ENCODE measurements around the gene SYT12. TPM values are rescaled to one million over a fixed set of nuclear protein-coding genes. Genes with fewer than 3 reads are reported as not detected.
A peak's percentile ranks its signal among the peaks of the same experiment; 100 is the strongest.

SYT12 gene
- total RNA-seq, 1 experiment from 2014 or later = 1.9 TPM

DNA sequence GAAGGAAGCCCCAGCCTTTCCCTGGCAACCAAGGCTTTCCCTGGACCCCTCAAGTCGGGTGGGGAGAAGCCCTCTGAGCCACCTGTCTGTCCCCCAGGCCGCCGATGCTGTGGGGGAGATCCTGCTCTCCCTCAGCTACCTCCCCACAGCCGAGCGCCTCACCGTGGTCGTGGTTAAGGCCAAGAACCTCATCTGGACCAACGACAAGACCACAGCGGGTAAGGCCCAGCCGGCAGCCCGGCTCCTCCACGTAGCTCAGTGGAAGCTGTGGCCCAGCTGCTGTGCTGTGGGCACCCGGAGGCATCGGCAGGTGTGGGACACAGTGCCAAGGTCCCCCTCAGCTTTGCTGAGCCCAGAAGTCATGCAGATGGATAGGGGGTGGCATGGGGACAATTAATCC, 21.6 kb downstream of the SYT12 start:
- no peak for TF ChIP-seq CTCF (conservative IDR thresholded peaks at IDR 0.05)
- Histone ChIP-seq H2BK12ac (ENCODE audit: insufficient read length, low read depth, low read length) (no peak overlapping the region), H3K4ac (ENCODE audit: low read depth, low read length) (no peak overlapping the region), H3K4me1 (ENCODE audit: insufficient read depth, low read length) (no peaks in the 10 kb centered on the region), H2AK5ac (ENCODE audit: insufficient read length, low read length) (no peak overlapping the region), H4K20me1 (ENCODE audit: control insufficient read depth, insufficient read depth, insufficient read length) (no peaks in the 10 kb centered on the region), H3K9me3 (ENCODE audit: control insufficient read depth, low read depth, low read length) (no peaks in the 10 kb centered on the region), H3K9ac (ENCODE audit: extremely low read depth, insufficient read length, low read length) (no peak overlapping the region), H3K27ac (ENCODE audit: insufficient read length, low read depth, low read length) (no peak overlapping the region), H4K5ac (ENCODE audit: insufficient read length, low read depth, low read length) (no peak overlapping the region), H3K18ac (ENCODE audit: insufficient read length, low read depth, low read length) (no peak overlapping the region), H3T11ph (ENCODE audit: low read length) (no peak overlapping the region), H3K23ac (ENCODE audit: insufficient read length, low read depth, low read length) (no peak overlapping the region), H3K4me2 (ENCODE audit: insufficient read depth, insufficient read length, low read length) (no peak overlapping the region), H3K14ac (ENCODE audit: insufficient read depth, low read length) (peak overlapping the region; percentile 72; the same call in 1 of the 2 replicates), H3K56ac (ENCODE audit: insufficient read length, low read depth, low read length) (no peak overlapping the region), H4K91ac (ENCODE audit: insufficient read length, low read depth, low read length) (no peak overlapping the region), H2BK20ac (ENCODE audit: low read depth, low read length, poor library complexity, severe bottlenecking) (no peak overlapping the region), H3K23me2 (ENCODE audit: insufficient read length, low read depth, low read length, poor library complexity, severe bottlenecking) (peaks cover 3% of the 10 kb centered on the region), H2AFZ (ENCODE audit: low read length) (no peak overlapping the region), H2BK5ac (ENCODE audit: insufficient read length, low read length) (no peak overlapping the region), H2BK120ac (ENCODE audit: low read depth, low read length, poor library complexity, severe bottlenecking) (no peak overlapping the region), H3K79me1 (ENCODE audit: insufficient read depth, low read depth, low read length, poor library complexity, severe bottlenecking) (no peaks in the 10 kb centered on the region), H2BK15ac (ENCODE audit: low read depth, low read length) (no peak overlapping the region), H4K8ac (replicated peaks; ENCODE audit: insufficient read length, low read depth, low read length) (no peak overlapping the region), H3K27me3 (ENCODE audit: insufficient read depth, low read length) (no peaks in the 10 kb centered on the region), H3K79me2 (ENCODE audit: insufficient read depth, low read length) (no peaks in the 10 kb centered on the region)
- Mint-ChIP-seq H3K36me3 (ENCODE audit: insufficient read depth in 1 of 3, low read depth in 3 of 3) (no peaks in the 10 kb centered on the region), H3K4me1 (peaks cover 0 to 9% of the 10 kb centered on the region in 2 experiments; a peak in 1 of 4 replicates), H3K4me3 (no peak overlapping the region), H3K27me3 (ENCODE audit: low read depth) (no peaks in the 10 kb centered on the region; the same call in 1 of the 2 replicates), H3K9me3 (no peaks in the 10 kb centered on the region), H3K27ac (no peak overlapping the region)
- no peak for DNase-seq
- WGBS (ENCODE audit: extremely low coverage, insufficient read length, low lambda C conversion rate) = no CpG with 5 or more reads among the region's 14 CpGs
